SK-N-SH (cell line): ENCODE data around the gene MFAP2. TPM values are rescaled to one million over a fixed set of nuclear protein-coding genes. Genes with fewer than 3 reads are reported as not detected.

ENCODE experiments used
- CTCF ChIA-PET: fragments of 300-600, 350-600 bp; formaldehyde crosslinking; extraction: SDS; loops from one replicate; lab custom pipeline; 2021; lab: Yijun Ruan, JAX
- POLR2A ChIA-PET: fragments of 350-600 bp; sonication (Branson Sonifier 250); formaldehyde crosslinking; extraction: SDS; loops from one replicate; lab custom pipeline; 2020; ENCODE audit warnings: antibody characterized with exemption, inconsistent platforms; lab: Yijun Ruan, JAX
- DNase-seq: peaks from one replicate; pipeline ENCODE4 v3.0.0; 2012
- H2AFZ ChIP-seq: fragments of 200-600 bp; sonication (generic); 2 replicates; pipeline ENCODE4 v1.8.1; 2016; ENCODE audit warnings: antibody characterized with exemption, mild to moderate bottlenecking, low read depth
- H3F3A ChIP-seq: fragments of 200-600 bp; sonication (generic); replicated peaks from 2 replicates; pipeline ENCODE3; 2016; ENCODE audit warnings: antibody characterized with exemption, mild to moderate bottlenecking; ENCODE audit not compliant: insufficient read depth
- H3K27ac ChIP-seq, 2 experiments: fragments of 200-500 bp in 1 of 2; fragments of 200-600 bp in 1 of 2; sonication (Bioruptor generic) in 1 of 2; sonication (generic), shearing (Covaris generic) in 1 of 2; 2 replicates each; pipeline versions ENCODE4 v1.5.1 to v1.6.1; 2014 to 2016; ENCODE audit warnings: low read depth in 2 of 2, inconsistent platforms in 1 of 2, low read length in 1 of 2, mild to moderate bottlenecking in 1 of 2, mixed read lengths in 1 of 2
- H3K27me3 ChIP-seq: fragments of 200-600 bp; sonication (generic), shearing (Covaris generic); 2 replicates; pipeline ENCODE4 v1.6.1; 2016; ENCODE audit warnings: mixed run types; ENCODE audit not compliant: insufficient read depth
- H3K36me3 ChIP-seq, 2 experiments: fragments of 200-500 bp in 1 of 2; fragments of 200-600 bp in 1 of 2; sonication (Bioruptor generic) in 1 of 2; sonication (generic) in 1 of 2; replicated peaks in 1 of 2; 2 replicates each; pipeline versions ENCODE3 to v1.5.1; 2014 to 2016; ENCODE audit warnings: low read length in 1 of 2, mild to moderate bottlenecking in 1 of 2; ENCODE audit not compliant: insufficient read depth in 2 of 2, control insufficient read depth in 1 of 2
- H3K4me1 ChIP-seq, 2 experiments: fragments of 200-500 bp in 1 of 2; fragments of 200-600 bp in 1 of 2; sonication (Bioruptor generic) in 1 of 2; sonication (generic), shearing (Covaris generic) in 1 of 2; 2 replicates each; pipeline versions ENCODE4 v1.5.1 to v1.6.1; 2014 to 2016; ENCODE audit warnings: low read depth in 1 of 2, low read length in 1 of 2, mixed run types in 1 of 2; ENCODE audit not compliant: insufficient read depth in 2 of 2, control insufficient read depth in 1 of 2
- H3K4me2 ChIP-seq: fragments of 200-600 bp; sonication (generic), shearing (Covaris generic); 2 replicates; pipeline ENCODE4 v1.6.1; 2017; ENCODE audit warnings: mixed run types
- H3K4me3 ChIP-seq, 2 experiments: fragments of 200-500 bp in 1 of 2; fragments of 200-600 bp in 1 of 2; sonication (Bioruptor generic) in 1 of 2; sonication (generic), shearing (Covaris generic) in 1 of 2; 2 replicates each; pipeline versions ENCODE4 v1.5.1 to v1.8.1; 2014 to 2016; ENCODE audit warnings: low read depth in 2 of 2, inconsistent platforms in 1 of 2, low read length in 1 of 2, mild to moderate bottlenecking in 1 of 2, mixed read lengths in 1 of 2, moderate library complexity in 1 of 2
- H3K79me2 ChIP-seq: fragments of 200-600 bp; sonication (generic); 2 replicates; pipeline ENCODE4 v1.8.1; 2017; ENCODE audit warnings: mild to moderate bottlenecking; ENCODE audit not compliant: insufficient read depth
- H3K9ac ChIP-seq: fragments of 200-600 bp; sonication (generic); 2 replicates; pipeline ENCODE4 v1.6.1; 2017; ENCODE audit warnings: mixed run types
- H3K9me2 ChIP-seq: fragments of 200-600 bp; sonication (generic); 2 replicates; pipeline ENCODE4 v1.6.1; 2017; ENCODE audit warnings: mixed run types
- H3K9me3 ChIP-seq: fragments of 200-600 bp; sonication (generic); 2 replicates; pipeline ENCODE4 v1.6.1; 2017; ENCODE audit warnings: mixed run types, mild to moderate bottlenecking, moderate library complexity
- H4K20me1 ChIP-seq: fragments of 200-600 bp; sonication (generic); 2 replicates; pipeline ENCODE4 v1.6.1; 2017; ENCODE audit warnings: mild to moderate bottlenecking, mixed run types; ENCODE audit not compliant: insufficient read depth
- CHD2 ChIP-seq: fragments of 150-350 bp; IDR thresholded peaks from 2 replicates; pipeline ENCODE4 v1.6.1; 2018; ENCODE audit warnings: low read length; ENCODE audit not compliant: partially characterized antibody
- ELF1 ChIP-seq: IDR thresholded peaks from 2 replicates; pipeline ENCODE4 v1.4.0; 2012
- FOSL2 ChIP-seq: IDR thresholded peaks from 2 replicates; pipeline ENCODE4 v1.4.0; 2012; ENCODE audit warnings: low read depth, mild to moderate bottlenecking, moderate library complexity, borderline replicate concordance
- FOXJ3 ChIP-seq: sonication (generic); formaldehyde crosslinking; IDR thresholded peaks from 2 replicates; pipeline ENCODE4 v1.5.1; 2020; ENCODE audit warnings: mild to moderate bottlenecking, missing genetic modification reagents
- FOXM1 ChIP-seq: IDR thresholded peaks from 2 replicates; pipeline ENCODE4 v1.4.0; 2012; ENCODE audit warnings: low read depth, mild to moderate bottlenecking
- GATA2 ChIP-seq: sonication (generic); formaldehyde crosslinking; IDR thresholded peaks from 2 replicates; pipeline ENCODE4 v1.5.0; 2020; ENCODE audit warnings: mild to moderate bottlenecking, missing genetic modification reagents
- MXI1 ChIP-seq: IDR thresholded peaks from 2 replicates; pipeline ENCODE4 v1.6.1; 2012; ENCODE audit warnings: mild to moderate bottlenecking, low read depth, low read length, improper control_type of control experiment
- NFIC ChIP-seq: IDR thresholded peaks from 2 replicates; pipeline ENCODE4 v1.4.0; 2012; ENCODE audit warnings: borderline replicate concordance
- POLR2AphosphoS5 ChIP-seq: IDR thresholded peaks from 2 replicates; pipeline ENCODE4 v1.6.1; 2012; ENCODE audit warnings: low read depth, low read length
- RAD21 ChIP-seq: IDR thresholded peaks from 2 replicates; pipeline ENCODE4 v1.6.1; 2012; ENCODE audit warnings: mild to moderate bottlenecking, low read length
- RCOR1 ChIP-seq: fragments of 150-350 bp; IDR thresholded peaks from 2 replicates; pipeline ENCODE4 v1.6.1; 2017; ENCODE audit warnings: antibody characterized with exemption, low read length
- RFX5 ChIP-seq: IDR thresholded peaks from 2 replicates; pipeline ENCODE4 v1.6.1; 2012; ENCODE audit warnings: mild to moderate bottlenecking, improper control_type of control experiment, low read length
- TAF1 ChIP-seq: IDR thresholded peaks from 2 replicates; pipeline ENCODE4 v1.6.1; 2012; ENCODE audit warnings: low read depth, mild to moderate bottlenecking, low read length, moderate library complexity, borderline replicate concordance
- TCF12 ChIP-seq: IDR thresholded peaks from 2 replicates; pipeline ENCODE4 v1.4.0; 2012
- WGBS: methylation state at CpG from one replicate; pipeline ENCODE4 v1.1.6; 2017; ENCODE audit warnings: low lambda C conversion rate; 5-methylcytosine and 5-hydroxymethylcytosine counted together
- polyA plus RNA-seq, 3 experiments: library from polyadenylated mRNA; depleted of rRNA; stranded (reverse); fragments of >200 nt; gene quantifications; 2 replicates each; pipeline ENCODE4 v1.2.3, GENCODE V29; 2012
- TF ChIP-seq, protein P1 (sequence below): IDR thresholded peaks from 2 replicates; pipeline ENCODE4 v1.6.1; 2012; ENCODE audit warnings: mild to moderate bottlenecking, low read depth, low read length, moderate library complexity
- TF ChIP-seq, protein P2 (sequence below): IDR thresholded peaks from 2 replicates; pipeline ENCODE4 v1.4.0; 2012; ENCODE audit warnings: low read depth
- TF ChIP-seq, protein P3 (sequence below): fragments of 150-350 bp; IDR thresholded peaks from 2 replicates; pipeline ENCODE4 v1.6.1; 2016; ENCODE audit warnings: mild to moderate bottlenecking, low read depth, low read length

The MFAP2 gene
- polyA plus RNA-seq, 1 of the 3 experiments (the other 2 are of a cell fraction), result 189 TPM

DNA sequence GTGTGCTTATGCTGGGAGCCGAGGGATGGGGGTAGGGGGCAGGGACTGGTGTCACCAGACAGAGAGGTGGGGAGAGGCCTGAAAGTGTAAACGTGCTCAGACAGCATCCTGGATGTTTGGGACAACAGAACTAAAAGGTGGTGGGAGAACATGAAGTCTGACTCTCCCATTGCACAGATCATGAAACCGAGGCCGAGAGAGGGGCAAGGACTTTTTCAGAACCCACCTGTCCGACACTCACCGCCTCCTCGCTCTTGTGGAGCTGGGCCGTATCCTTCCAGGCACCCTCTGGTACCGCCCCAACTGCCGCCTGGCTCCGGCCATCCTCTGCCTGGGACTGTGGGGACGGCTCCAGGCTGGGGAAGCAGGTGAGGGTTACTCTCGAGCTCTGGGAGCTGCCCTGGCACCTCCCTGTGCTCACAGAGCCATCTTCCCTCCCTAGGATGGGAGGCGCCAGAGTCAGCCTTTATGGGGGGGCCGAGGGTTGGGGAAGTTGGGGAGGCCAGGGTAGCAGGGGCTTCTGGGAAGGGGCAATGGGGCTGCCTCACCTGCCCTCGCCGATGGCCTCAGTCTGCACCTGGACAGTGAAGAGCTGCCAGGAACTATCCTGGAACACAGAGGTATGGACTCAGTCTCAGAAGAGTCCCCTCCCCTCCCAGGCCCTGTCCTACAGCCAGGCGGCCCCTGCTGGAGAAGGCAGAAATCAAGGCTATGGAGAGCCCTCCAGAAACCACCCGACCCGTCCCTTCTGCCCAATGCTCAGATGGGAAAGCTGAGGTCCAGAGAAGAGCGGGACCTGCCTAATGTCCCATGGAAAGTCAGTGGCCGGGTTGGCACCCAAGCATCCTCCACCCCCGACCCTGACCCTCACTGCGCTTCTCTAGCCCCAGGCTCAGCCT lies 24.3 kb upstream of the MFAP2 start (continued):
- TF ChIP-seq, protein P1, sequence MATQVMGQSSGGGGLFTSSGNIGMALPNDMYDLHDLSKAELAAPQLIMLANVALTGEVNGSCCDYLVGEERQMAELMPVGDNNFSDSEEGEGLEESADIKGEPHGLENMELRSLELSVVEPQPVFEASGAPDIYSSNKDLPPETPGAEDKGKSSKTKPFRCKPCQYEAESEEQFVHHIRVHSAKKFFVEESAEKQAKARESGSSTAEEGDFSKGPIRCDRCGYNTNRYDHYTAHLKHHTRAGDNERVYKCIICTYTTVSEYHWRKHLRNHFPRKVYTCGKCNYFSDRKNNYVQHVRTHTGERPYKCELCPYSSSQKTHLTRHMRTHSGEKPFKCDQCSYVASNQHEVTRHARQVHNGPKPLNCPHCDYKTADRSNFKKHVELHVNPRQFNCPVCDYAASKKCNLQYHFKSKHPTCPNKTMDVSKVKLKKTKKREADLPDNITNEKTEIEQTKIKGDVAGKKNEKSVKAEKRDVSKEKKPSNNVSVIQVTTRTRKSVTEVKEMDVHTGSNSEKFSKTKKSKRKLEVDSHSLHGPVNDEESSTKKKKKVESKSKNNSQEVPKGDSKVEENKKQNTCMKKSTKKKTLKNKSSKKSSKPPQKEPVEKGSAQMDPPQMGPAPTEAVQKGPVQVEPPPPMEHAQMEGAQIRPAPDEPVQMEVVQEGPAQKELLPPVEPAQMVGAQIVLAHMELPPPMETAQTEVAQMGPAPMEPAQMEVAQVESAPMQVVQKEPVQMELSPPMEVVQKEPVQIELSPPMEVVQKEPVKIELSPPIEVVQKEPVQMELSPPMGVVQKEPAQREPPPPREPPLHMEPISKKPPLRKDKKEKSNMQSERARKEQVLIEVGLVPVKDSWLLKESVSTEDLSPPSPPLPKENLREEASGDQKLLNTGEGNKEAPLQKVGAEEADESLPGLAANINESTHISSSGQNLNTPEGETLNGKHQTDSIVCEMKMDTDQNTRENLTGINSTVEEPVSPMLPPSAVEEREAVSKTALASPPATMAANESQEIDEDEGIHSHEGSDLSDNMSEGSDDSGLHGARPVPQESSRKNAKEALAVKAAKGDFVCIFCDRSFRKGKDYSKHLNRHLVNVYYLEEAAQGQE, result no peak
- TF ChIP-seq, all 33 proteins: peak for 0

DNA sequence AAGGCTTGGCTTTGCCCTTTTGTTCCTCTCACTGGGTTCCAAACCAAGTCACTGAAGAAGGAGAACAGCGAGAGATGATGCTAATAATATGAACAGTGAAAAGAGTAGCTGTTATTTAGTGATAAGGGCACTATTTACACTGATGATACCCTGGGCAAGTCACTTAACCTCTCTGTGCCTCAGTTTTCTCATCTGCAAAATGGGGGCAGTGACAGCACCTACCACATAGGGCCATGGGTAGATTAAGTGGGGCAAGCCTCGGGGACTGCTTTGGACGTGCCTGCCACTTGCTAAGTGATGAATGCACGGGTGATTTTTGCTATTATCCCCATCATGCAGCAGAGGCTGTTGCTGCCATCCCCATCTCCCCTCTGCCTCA lies 22.1 kb upstream of the MFAP2 start:
- no peak overlapping the region for H3K27ac ChIP-seq
- H3K4me1 ChIP-seq, result peaks cover 0 to 4% of the 10 kb centered on the region in 2 experiments; a peak in 1 of 4 replicates
- H3K9ac ChIP-seq, result no peak overlapping the region
- no peaks in the 10 kb centered on the region for H3K79me2 ChIP-seq
- no peak overlapping the region for H2AFZ ChIP-seq
- peaks cover 3 to 27% of the 10 kb centered on the region in 2 experiments for H3K36me3 ChIP-seq
- H3K9me2 ChIP-seq, result no peaks in the 10 kb centered on the region
- POLR2A ChIA-PET, result interaction anchor here (0.6 kb wide), 1 partner anchor 10 kb away, joined by 3 read pairs; no protein-coding TSS in a partner anchor
- no peak overlapping the region for H3K4me3 ChIP-seq
- no peaks in the 10 kb centered on the region for H3K9me3 ChIP-seq
- TF ChIP-seq FOXM1, result no peak
- TF ChIP-seq RAD21, result no peak
- TF ChIP-seq FOXJ3 (CRISPR knock-in tag), result no peak
- TF ChIP-seq POLR2AphosphoS5, result no peak
- no peak for TF ChIP-seq TCF12
- TF ChIP-seq, protein P2, sequence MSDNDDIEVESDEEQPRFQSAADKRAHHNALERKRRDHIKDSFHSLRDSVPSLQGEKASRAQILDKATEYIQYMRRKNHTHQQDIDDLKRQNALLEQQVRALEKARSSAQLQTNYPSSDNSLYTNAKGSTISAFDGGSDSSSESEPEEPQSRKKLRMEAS, result no peak
- TF ChIP-seq, protein P3, sequence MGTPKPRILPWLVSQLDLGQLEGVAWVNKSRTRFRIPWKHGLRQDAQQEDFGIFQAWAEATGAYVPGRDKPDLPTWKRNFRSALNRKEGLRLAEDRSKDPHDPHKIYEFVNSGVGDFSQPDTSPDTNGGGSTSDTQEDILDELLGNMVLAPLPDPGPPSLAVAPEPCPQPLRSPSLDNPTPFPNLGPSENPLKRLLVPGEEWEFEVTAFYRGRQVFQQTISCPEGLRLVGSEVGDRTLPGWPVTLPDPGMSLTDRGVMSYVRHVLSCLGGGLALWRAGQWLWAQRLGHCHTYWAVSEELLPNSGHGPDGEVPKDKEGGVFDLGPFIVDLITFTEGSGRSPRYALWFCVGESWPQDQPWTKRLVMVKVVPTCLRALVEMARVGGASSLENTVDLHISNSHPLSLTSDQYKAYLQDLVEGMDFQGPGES, result no peak
- no peak for TF ChIP-seq MXI1
- TF ChIP-seq RFX5, result no peak
- no peak for TF ChIP-seq CHD2
- no peak for TF ChIP-seq FOSL2
- TF ChIP-seq, protein P1, result no peak
- TF ChIP-seq TAF1, result no peak
- no peak for TF ChIP-seq RCOR1
- TF ChIP-seq ELF1, result no peak
- no peak for TF ChIP-seq GATA2 (CRISPR knock-in tag)
- TF ChIP-seq NFIC, result no peak
- TF ChIP-seq, all 33 proteins: peak for 0
- Histone ChIP-seq H3K27me3 (no peaks in the 10 kb centered on the region), H4K20me1 (peaks cover 20% of the 10 kb centered on the region), H3F3A (peaks cover 20% of the 10 kb centered on the region), H3K4me2 (no peak overlapping the region)
- peak; percentile 12 for DNase-seq
- 90% methylated on average over 2 of the region's 4 CpGs for WGBS
- CTCF ChIA-PET, result interaction anchor here (0.6 to 1.8 kb wide), 3 partner anchors 16 to 102 kb away, joined by 3 to 5 read pairs (median 4); no protein-coding TSS in a partner anchor
